ENCODE data around the gene NSF.
"Not testable (repeated sequence)": the region's sequence is repeated elsewhere in the genome, so short reads cannot be mapped to it uniquely, and the experiment has no call there.

GRCh38 chr17:46699014-46699413 is 108.5 kb downstream of the NSF start:
- not testable (repeated sequence) for TF ChIP-seq CTCF, POLR2A, EP300 (IDR thresholded peaks at IDR 0.05)

All from gastroesophageal sphincter (tissue), 3 donors.